Ramos (cell line): ENCODE measurements around the gene APCDD1L.
"Not testable (repeated sequence)": the region's sequence is repeated elsewhere in the genome, so short reads cannot be mapped to it uniquely, and the experiment has no call there.

Experiments used
- in situ Hi-C: fragments of 300-500 bp; cut with MboI; formaldehyde crosslinking; loops from one replicate; pipeline ENCODE4 v1.14.3; 2022; ENCODE audit warnings: low sequenced_read_pairs; ENCODE audit not compliant: unreplicated experiment

APCDD1L gene

GRCh38 chr20:58545565-58546415, 30.6 kb upstream of the APCDD1L start:
- in situ Hi-C loops = no loop called here

- in situ Hi-C loops = no loop called here
Observed at GRCh38 chr20:58544891-58545290, 29.7 kb upstream of the APCDD1L start.

GRCh38 chr20:58544286-58544685, 29.1 kb upstream of the APCDD1L start:
- in situ Hi-C loops = no loop called here

GRCh38 chr20:58543274-58543673, 28.1 kb upstream of the APCDD1L start:
- in situ Hi-C loops = no loop called here

- in situ Hi-C loops = no loop called here
Observed at GRCh38 chr20:58542411-58543095, 27.4 kb upstream of the APCDD1L start.

GRCh38 chr20:58542034-58542410, 26.8 kb upstream of the APCDD1L start:
- in situ Hi-C loops = not testable (repeated sequence)

- in situ Hi-C loops = no loop called here
Observed at GRCh38 chr20:58538752-58539151, 23.6 kb upstream of the APCDD1L start.

GRCh38 chr20:58537831-58538230, 22.6 kb upstream of the APCDD1L start:
- in situ Hi-C loops = no loop called here

GRCh38 chr20:58536289-58536688, 21.1 kb upstream of the APCDD1L start:
- in situ Hi-C loops = no loop called here

- in situ Hi-C loops = no loop called here
Observed at GRCh38 chr20:58531657-58532056, 16.5 kb upstream of the APCDD1L start.

GRCh38 chr20:58531063-58531462, 15.9 kb upstream of the APCDD1L start:
- in situ Hi-C loops = no loop called here

- in situ Hi-C loops = no loop called here
Observed at GRCh38 chr20:58528412-58528811, 13.2 kb upstream of the APCDD1L start.

- in situ Hi-C loops = no loop called here
Observed at GRCh38 chr20:58526411-58526810, 11.2 kb upstream of the APCDD1L start.

GRCh38 chr20:58524814-58525213, 9.6 kb upstream of the APCDD1L start:
- in situ Hi-C loops = no loop called here

- in situ Hi-C loops = no loop called here
Observed at GRCh38 chr20:58523971-58524315, 8.7 kb upstream of the APCDD1L start.

- in situ Hi-C loops = no loop called here
Observed at GRCh38 chr20:58523072-58523970, 8.1 kb upstream of the APCDD1L start.

- in situ Hi-C loops = no loop called here
Observed at GRCh38 chr20:58522666-58523065, 7.5 kb upstream of the APCDD1L start.

- in situ Hi-C loops = no loop called here
Observed at GRCh38 chr20:58521763-58522162, 6.6 kb upstream of the APCDD1L start.

GRCh38 chr20:58519940-58520712, 4.9 kb upstream of the APCDD1L start:
- in situ Hi-C loops = no loop called here
